ENCODE measurements around the gene HCFC2. TPM values are rescaled to one million over a fixed set of nuclear protein-coding genes. Genes with fewer than 3 reads are reported as not detected.

Gene HCFC2
- polyA plus RNA-seq, 2 donors = 6.8 to 6.9 TPM

- Histone ChIP-seq H3K4me3 (ENCODE audit: low read depth in 1 of 2, low read length in 2 of 2) (peak overlapping the region in 1 of 2 donors; percentile 84), H3K9me3 (ENCODE audit: control insufficient read depth in 2 of 2, insufficient read depth in 1 of 2, low read depth in 1 of 2, low read length in 1 of 2) (no peaks in the 10 kb centered on the region), H3K36me3 (ENCODE audit: control insufficient read depth in 2 of 2, insufficient read depth in 2 of 2, low read length in 1 of 2) (no peaks in the 10 kb centered on the region), H3K27ac (ENCODE audit: low read depth in 2 of 2, low read length in 1 of 2) (peak overlapping the region; percentile 57 to 91), H3K4me1 (ENCODE audit: control insufficient read depth in 2 of 2, insufficient read depth in 2 of 2, low read length in 1 of 2) (no peaks in the 10 kb centered on the region), H3K27me3 (ENCODE audit: control insufficient read depth in 1 of 2, insufficient read depth in 2 of 2, low read length in 2 of 2) (no peaks in the 10 kb centered on the region)
- WGBS, 2 donors = 72 to 73% methylated on average over 7 of the region's 7 CpGs
These were observed 74.4 kb downstream of the HCFC2 start for GRCh38 chr12:104138797-104139152.

- 82 to 87% methylated on average over 2 of the region's 2 CpGs for WGBS, 2 donors
- no peaks in the 10 kb centered on the region for H3K36me3 ChIP-seq (ENCODE audit: control insufficient read depth in 2 of 2, insufficient read depth in 2 of 2, low read length in 1 of 2)
- no peak overlapping the region for H3K4me3 ChIP-seq (ENCODE audit: low read depth in 1 of 2, low read length in 2 of 2)
- no peaks in the 10 kb centered on the region for H3K27me3 ChIP-seq (ENCODE audit: control insufficient read depth in 1 of 2, insufficient read depth in 2 of 2, low read length in 2 of 2)
- no peaks in the 10 kb centered on the region for H3K4me1 ChIP-seq (ENCODE audit: control insufficient read depth in 2 of 2, insufficient read depth in 2 of 2, low read length in 1 of 2)
- H3K27ac ChIP-seq (ENCODE audit: low read depth in 2 of 2, low read length in 1 of 2) = no peak overlapping the region
- H3K9me3 ChIP-seq (ENCODE audit: control insufficient read depth in 2 of 2, insufficient read depth in 1 of 2, low read depth in 1 of 2, low read length in 1 of 2) = no peaks in the 10 kb centered on the region
These were observed 78.2 kb downstream of the HCFC2 start for GRCh38 chr12:104142543-104142942.

GRCh38 chr12:104143002-104143401, 78.7 kb downstream of the HCFC2 start:
- Histone ChIP-seq H3K4me1 (ENCODE audit: control insufficient read depth in 2 of 2, insufficient read depth in 2 of 2, low read length in 1 of 2) (no peaks in the 10 kb centered on the region), H3K27me3 (ENCODE audit: control insufficient read depth in 1 of 2, insufficient read depth in 2 of 2, low read length in 2 of 2) (no peaks in the 10 kb centered on the region), H3K9me3 (ENCODE audit: control insufficient read depth in 2 of 2, insufficient read depth in 1 of 2, low read depth in 1 of 2, low read length in 1 of 2) (no peaks in the 10 kb centered on the region), H3K36me3 (ENCODE audit: control insufficient read depth in 2 of 2, insufficient read depth in 2 of 2, low read length in 1 of 2) (no peaks in the 10 kb centered on the region), H3K27ac (ENCODE audit: low read depth in 2 of 2, low read length in 1 of 2) (no peak overlapping the region), H3K4me3 (ENCODE audit: low read depth in 1 of 2, low read length in 2 of 2) (no peak overlapping the region)

GRCh38 chr12:104143918-104144317, 79.6 kb downstream of the HCFC2 start:
- no peaks in the 10 kb centered on the region for H3K4me1 ChIP-seq (ENCODE audit: control insufficient read depth in 2 of 2, insufficient read depth in 2 of 2, low read length in 1 of 2)
- no peaks in the 10 kb centered on the region for H3K9me3 ChIP-seq (ENCODE audit: control insufficient read depth in 2 of 2, insufficient read depth in 1 of 2, low read depth in 1 of 2, low read length in 1 of 2)
- H3K27ac ChIP-seq (ENCODE audit: low read depth in 2 of 2, low read length in 1 of 2) = no peak overlapping the region
- H3K36me3 ChIP-seq (ENCODE audit: control insufficient read depth in 2 of 2, insufficient read depth in 2 of 2, low read length in 1 of 2) = no peaks in the 10 kb centered on the region
- no peaks in the 10 kb centered on the region for H3K27me3 ChIP-seq (ENCODE audit: control insufficient read depth in 1 of 2, insufficient read depth in 2 of 2, low read length in 2 of 2)
- 80 to 82% methylated on average over 1 of the region's 1 CpG for WGBS, 2 donors
- no peak overlapping the region for H3K4me3 ChIP-seq (ENCODE audit: low read depth in 1 of 2, low read length in 2 of 2)

- 77 to 84% methylated on average over 11 of the region's 11 CpGs for WGBS, 2 donors
- H3K36me3 ChIP-seq (ENCODE audit: control insufficient read depth in 2 of 2, insufficient read depth in 2 of 2, low read length in 1 of 2) = no peaks in the 10 kb centered on the region
These were observed 83.0 kb downstream of the HCFC2 start for GRCh38 chr12:104147346-104147745.

GRCh38 chr12:104150416-104150815, 86.1 kb downstream of the HCFC2 start:
- no peaks in the 10 kb centered on the region for H3K36me3 ChIP-seq (ENCODE audit: control insufficient read depth in 2 of 2, insufficient read depth in 2 of 2, low read length in 1 of 2)
- no peaks in the 10 kb centered on the region for H3K9me3 ChIP-seq (ENCODE audit: control insufficient read depth in 2 of 2, insufficient read depth in 1 of 2, low read depth in 1 of 2, low read length in 1 of 2)
- H3K4me1 ChIP-seq (ENCODE audit: control insufficient read depth in 2 of 2, insufficient read depth in 2 of 2, low read length in 1 of 2) = no peaks in the 10 kb centered on the region
- no peak overlapping the region for H3K4me3 ChIP-seq (ENCODE audit: low read depth in 1 of 2, low read length in 2 of 2)
- WGBS, 2 donors = 86 to 90% methylated on average over 8 of the region's 8 CpGs
- H3K27me3 ChIP-seq (ENCODE audit: control insufficient read depth in 1 of 2, insufficient read depth in 2 of 2, low read length in 2 of 2) = no peaks in the 10 kb centered on the region
- no peak overlapping the region for H3K27ac ChIP-seq (ENCODE audit: low read depth in 2 of 2, low read length in 1 of 2)

More at GRCh38 chr12:104147346-104147745, 83.0 kb downstream of the HCFC2 start:
- Histone ChIP-seq H3K4me1 (ENCODE audit: control insufficient read depth in 2 of 2, insufficient read depth in 2 of 2, low read length in 1 of 2) (no peaks in the 10 kb centered on the region), H3K4me3 (ENCODE audit: low read depth in 1 of 2, low read length in 2 of 2) (no peak overlapping the region), H3K9me3 (ENCODE audit: control insufficient read depth in 2 of 2, insufficient read depth in 1 of 2, low read depth in 1 of 2, low read length in 1 of 2) (no peaks in the 10 kb centered on the region), H3K27me3 (ENCODE audit: control insufficient read depth in 1 of 2, insufficient read depth in 2 of 2, low read length in 2 of 2) (no peaks in the 10 kb centered on the region), H3K27ac (ENCODE audit: low read depth in 2 of 2, low read length in 1 of 2) (no peak overlapping the region)

- H3K27ac ChIP-seq (ENCODE audit: low read depth in 2 of 2, low read length in 1 of 2) = no peak overlapping the region
- H3K4me1 ChIP-seq (ENCODE audit: control insufficient read depth in 2 of 2, insufficient read depth in 2 of 2, low read length in 1 of 2) = no peaks in the 10 kb centered on the region
- H3K4me3 ChIP-seq (ENCODE audit: low read depth in 1 of 2, low read length in 2 of 2) = no peak overlapping the region
- H3K9me3 ChIP-seq (ENCODE audit: control insufficient read depth in 2 of 2, insufficient read depth in 1 of 2, low read depth in 1 of 2, low read length in 1 of 2) = no peaks in the 10 kb centered on the region
- H3K27me3 ChIP-seq (ENCODE audit: control insufficient read depth in 1 of 2, insufficient read depth in 2 of 2, low read length in 2 of 2) = no peaks in the 10 kb centered on the region
- H3K36me3 ChIP-seq (ENCODE audit: control insufficient read depth in 2 of 2, insufficient read depth in 2 of 2, low read length in 1 of 2) = no peaks in the 10 kb centered on the region
These were observed 88.4 kb downstream of the HCFC2 start for GRCh38 chr12:104152685-104153241.

GRCh38 chr12:104154286-104154685, 90.0 kb downstream of the HCFC2 start:
- 72 to 75% methylated on average over 4 of the region's 4 CpGs for WGBS, 2 donors
- Histone ChIP-seq H3K4me1 (ENCODE audit: control insufficient read depth in 2 of 2, insufficient read depth in 2 of 2, low read length in 1 of 2) (no peaks in the 10 kb centered on the region), H3K4me3 (ENCODE audit: low read depth in 1 of 2, low read length in 2 of 2) (no peak overlapping the region), H3K9me3 (ENCODE audit: control insufficient read depth in 2 of 2, insufficient read depth in 1 of 2, low read depth in 1 of 2, low read length in 1 of 2) (no peaks in the 10 kb centered on the region), H3K27me3 (ENCODE audit: control insufficient read depth in 1 of 2, insufficient read depth in 2 of 2, low read length in 2 of 2) (no peaks in the 10 kb centered on the region), H3K27ac (ENCODE audit: low read depth in 2 of 2, low read length in 1 of 2) (no peak overlapping the region), H3K36me3 (ENCODE audit: control insufficient read depth in 2 of 2, insufficient read depth in 2 of 2, low read length in 1 of 2) (no peaks in the 10 kb centered on the region)

GRCh38 chr12:104154806-104155205, 90.5 kb downstream of the HCFC2 start:
- no peaks in the 10 kb centered on the region for H3K36me3 ChIP-seq (ENCODE audit: control insufficient read depth in 2 of 2, insufficient read depth in 2 of 2, low read length in 1 of 2)
- H3K4me1 ChIP-seq (ENCODE audit: control insufficient read depth in 2 of 2, insufficient read depth in 2 of 2, low read length in 1 of 2) = no peaks in the 10 kb centered on the region
- 62 to 78% methylated on average over 2 of the region's 2 CpGs for WGBS, 2 donors
- H3K27ac ChIP-seq (ENCODE audit: low read depth in 2 of 2, low read length in 1 of 2) = no peak overlapping the region
- H3K9me3 ChIP-seq (ENCODE audit: control insufficient read depth in 2 of 2, insufficient read depth in 1 of 2, low read depth in 1 of 2, low read length in 1 of 2) = no peaks in the 10 kb centered on the region
- H3K27me3 ChIP-seq (ENCODE audit: control insufficient read depth in 1 of 2, insufficient read depth in 2 of 2, low read length in 2 of 2) = no peaks in the 10 kb centered on the region
- no peak overlapping the region for H3K4me3 ChIP-seq (ENCODE audit: low read depth in 1 of 2, low read length in 2 of 2)

All from esophagus (tissue), 2 donors.